GM03348 (cell line): Measurements from ENCODE around the gene IZUMO1.

Experiments
- DNase-seq: peaks from one replicate; pipeline ENCODE4 v3.0.0; 2012; ENCODE audit warnings: low spot score

The IZUMO1 gene

GRCh38 chr19:48757089-48757675 lies 10.5 kb upstream of the IZUMO1 start:
- DNase-seq, result no peak

- DNase-seq, result no peak
Observed at GRCh38 chr19:48756686-48757085, 10.0 kb upstream of the IZUMO1 start.

GRCh38 chr19:48756212-48756611 lies 9.5 kb upstream of the IZUMO1 start:
- DNase-seq, result no peak

GRCh38 chr19:48755787-48756186 lies 9.1 kb upstream of the IZUMO1 start:
- DNase-seq, result no peak

GRCh38 chr19:48755084-48755641 lies 8.5 kb upstream of the IZUMO1 start, which contains the start of gene FGF21:
Gene FGF21, plus strand, starts transcription at chr19:48755524. Its CDS starts 713 bp downstream, at chr19:48756237.
- no peak for DNase-seq

GRCh38 chr19:48752496-48753365 lies 6.0 kb upstream of the IZUMO1 start, which contains the start of gene FUT1:
Gene FUT1, minus strand, starts transcription at chr19:48752641. Its CDS starts 1,360 bp downstream, at chr19:48751281.
- DNase-seq, result peak; percentile 72

- DNase-seq, result no peak
Observed at GRCh38 chr19:48751845-48752495, 5.3 kb upstream of the IZUMO1 start.

- DNase-seq, result no peak
Observed at GRCh38 chr19:48750771-48751504, 4.2 kb upstream of the IZUMO1 start.

GRCh38 chr19:48750351-48750750 lies 3.6 kb upstream of the IZUMO1 start:
- no peak for DNase-seq

GRCh38 chr19:48749571-48750198 lies 3.0 kb upstream of the IZUMO1 start:
- no peak for DNase-seq

GRCh38 chr19:48746110-48746509 lies 599 bp downstream of the IZUMO1 start:
- no peak for DNase-seq

- peak; percentile 78 for DNase-seq
Observed at GRCh38 chr19:48745208-48745995, 1.3 kb downstream of the IZUMO1 start.

- no peak for DNase-seq
Observed at GRCh38 chr19:48742096-48742495, 4.6 kb downstream of the IZUMO1 start.

- DNase-seq, result peak; percentile 42
Observed at GRCh38 chr19:48741129-48741999, 5.3 kb downstream of the IZUMO1 start.

GRCh38 chr19:48740164-48740972 lies 6.3 kb downstream of the IZUMO1 start, which contains the start of gene RASIP1:
Gene RASIP1, minus strand, starts transcription at chr19:48740610. Its CDS starts 328 bp downstream, at chr19:48740282.
- DNase-seq, result no peak

GRCh38 chr19:48739404-48740163 lies 7.1 kb downstream of the IZUMO1 start:
- no peak for DNase-seq

- DNase-seq, result peak; percentile 93
Observed at GRCh38 chr19:48738557-48739403, 7.9 kb downstream of the IZUMO1 start.
